IPS DF 4.7 (cell line): Measurements from ENCODE around the gene PRDM15.

Experiments used
- DNase-seq: peaks from one replicate; pipeline ENCODE4 v3.0.0-alpha.2; 2013; ENCODE audit warnings: low spot score; ENCODE audit errors: extremely low read depth

PRDM15 gene

DNA sequence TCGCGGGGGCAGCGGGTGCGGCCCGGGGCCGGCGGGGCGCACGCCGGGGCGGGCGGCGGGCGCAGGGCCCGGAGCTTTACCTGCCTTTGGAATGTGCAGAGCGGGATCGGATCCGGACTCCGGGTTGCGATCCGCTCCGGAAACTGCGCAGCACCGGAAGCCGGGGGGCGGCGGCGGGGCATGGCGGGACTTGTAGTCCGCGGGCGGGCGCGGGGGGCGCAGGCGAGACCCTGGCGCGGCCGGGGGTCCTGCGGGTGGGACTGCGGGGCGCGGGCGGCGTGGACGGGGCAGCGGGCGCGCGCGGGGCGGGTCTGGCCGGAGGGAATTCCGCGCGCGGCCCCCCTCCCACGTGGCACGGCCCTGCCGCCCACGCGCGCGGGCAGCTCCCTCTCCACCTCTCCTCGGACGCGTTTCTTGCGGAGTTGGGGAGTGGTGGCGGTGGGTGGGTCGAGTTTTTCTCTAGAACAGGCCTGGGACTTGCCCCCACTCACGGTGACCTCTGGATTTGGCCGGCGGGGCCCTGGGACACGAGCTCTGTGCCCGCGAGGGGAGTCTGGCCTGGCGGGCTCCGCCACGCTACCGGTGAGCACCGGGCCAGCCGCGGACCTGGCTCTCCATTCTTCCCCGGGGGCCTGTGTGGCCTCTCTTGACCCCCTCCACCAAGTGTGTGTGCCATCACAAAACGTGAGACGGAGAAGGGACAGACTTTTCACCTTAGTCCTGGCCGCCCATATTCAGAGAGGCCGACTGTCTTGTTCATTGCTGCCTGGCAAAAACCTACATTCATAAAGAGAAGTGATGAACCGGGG, at the start of gene PRDM15:
Gene PRDM15, minus strand, starts transcription at position 155 of the 809 bp plus-strand sequence. CDS start 18,981 bp downstream, outside the sequence.
- no peak for DNase-seq

DNA sequence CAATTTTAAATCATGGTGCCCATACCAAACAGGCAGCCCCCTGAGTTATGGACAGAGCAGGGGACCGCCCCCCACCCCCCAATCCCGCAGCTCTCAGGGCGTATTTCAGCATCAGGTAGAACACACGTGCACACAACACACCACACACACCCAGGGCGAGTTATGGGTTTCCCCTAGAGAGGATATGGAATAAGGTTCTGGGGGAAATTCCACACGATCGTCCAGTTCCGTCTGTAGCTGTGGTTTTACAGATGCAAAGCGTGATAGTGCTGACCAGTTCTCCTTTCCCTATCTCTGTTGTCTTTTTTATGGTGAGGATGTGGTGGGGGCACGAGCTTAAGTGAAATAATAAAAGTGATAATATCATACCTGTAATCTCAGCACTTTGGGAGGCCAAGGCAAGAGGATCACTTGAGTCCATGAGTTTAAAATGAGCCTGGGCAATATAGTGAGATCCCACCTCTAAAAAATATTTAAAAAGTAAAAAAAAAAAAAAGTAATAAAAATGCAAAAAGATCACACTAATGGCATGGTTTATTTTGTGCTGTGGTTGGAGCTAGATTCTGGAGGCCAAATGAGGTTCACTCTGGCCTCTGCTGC, 49.6 kb upstream of the PRDM15 start:
- no peak for DNase-seq

DNA sequence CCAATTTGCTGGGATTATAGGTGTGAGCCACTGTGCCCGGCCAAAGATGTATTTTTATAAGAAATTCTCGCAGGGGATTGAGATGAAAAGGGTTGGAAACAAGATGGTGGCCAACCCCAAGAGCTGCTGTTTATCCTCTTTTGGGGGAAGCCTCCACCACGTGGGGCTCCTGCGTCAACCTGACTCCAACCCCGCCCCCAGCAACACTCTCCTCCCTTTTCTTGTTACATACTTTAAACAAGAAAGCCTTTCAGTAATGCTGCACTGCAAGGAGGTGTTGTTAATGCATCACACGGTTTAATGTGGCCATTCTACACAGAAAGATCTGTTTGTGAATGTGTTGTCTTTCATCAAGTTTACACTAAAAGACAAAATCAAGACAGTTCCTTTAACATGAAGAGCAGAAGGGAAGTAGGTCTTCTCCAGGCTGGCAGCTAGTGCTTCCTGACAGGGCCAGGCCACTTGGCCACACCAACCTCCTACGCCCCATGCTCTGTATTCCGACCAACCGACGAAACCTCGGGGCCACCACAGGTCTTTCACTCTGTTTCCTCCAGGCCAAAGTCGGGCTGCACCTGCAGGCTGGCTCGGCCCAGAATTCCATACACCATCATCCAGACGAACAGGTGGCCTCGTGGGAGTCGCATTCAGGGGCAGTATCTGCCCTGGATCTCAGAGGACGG, 48.7 kb upstream of the PRDM15 start:
- DNase-seq = no peak

DNA sequence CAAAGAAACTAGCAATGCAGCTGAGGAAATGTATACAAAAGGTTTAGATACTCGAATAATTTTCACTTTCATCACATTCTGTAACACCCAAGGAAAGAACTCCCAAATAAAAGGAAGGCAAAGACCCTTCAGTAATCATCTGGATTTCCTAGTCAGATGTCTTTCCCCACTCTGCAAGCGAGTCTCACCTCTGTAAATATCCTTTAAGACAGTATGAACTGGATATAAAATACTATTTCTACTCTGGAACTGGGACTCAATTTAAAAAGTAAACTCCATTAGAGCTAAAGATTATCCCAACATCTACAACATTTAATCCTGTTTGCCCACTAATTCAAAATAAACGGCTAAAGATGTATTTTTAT, 47.6 kb upstream of the PRDM15 start:
- no peak for DNase-seq

GRCh38 chr21:41926117-41926806, 47.1 kb upstream of the PRDM15 start:
- DNase-seq = no peak

DNA sequence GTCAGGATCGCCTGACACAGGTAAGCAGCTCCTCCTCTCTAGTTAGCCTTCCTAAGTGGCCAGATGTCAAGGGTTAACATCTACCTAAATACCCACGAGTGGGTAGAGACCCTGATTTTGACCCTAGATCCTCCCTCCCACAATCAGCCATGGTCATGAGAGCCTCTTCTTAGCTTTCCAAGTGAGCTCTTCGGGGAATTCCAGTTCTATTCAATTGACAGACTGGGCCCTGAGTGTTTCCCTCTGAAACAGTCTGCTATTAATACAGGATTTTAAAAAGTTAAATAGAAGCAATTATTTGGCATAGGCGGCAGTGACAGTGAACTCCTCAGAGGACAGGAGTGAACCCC, 46.6 kb upstream of the PRDM15 start:
- no peak for DNase-seq

GRCh38 chr21:41924368-41924754, 45.2 kb upstream of the PRDM15 start:
- DNase-seq = no peak

DNA sequence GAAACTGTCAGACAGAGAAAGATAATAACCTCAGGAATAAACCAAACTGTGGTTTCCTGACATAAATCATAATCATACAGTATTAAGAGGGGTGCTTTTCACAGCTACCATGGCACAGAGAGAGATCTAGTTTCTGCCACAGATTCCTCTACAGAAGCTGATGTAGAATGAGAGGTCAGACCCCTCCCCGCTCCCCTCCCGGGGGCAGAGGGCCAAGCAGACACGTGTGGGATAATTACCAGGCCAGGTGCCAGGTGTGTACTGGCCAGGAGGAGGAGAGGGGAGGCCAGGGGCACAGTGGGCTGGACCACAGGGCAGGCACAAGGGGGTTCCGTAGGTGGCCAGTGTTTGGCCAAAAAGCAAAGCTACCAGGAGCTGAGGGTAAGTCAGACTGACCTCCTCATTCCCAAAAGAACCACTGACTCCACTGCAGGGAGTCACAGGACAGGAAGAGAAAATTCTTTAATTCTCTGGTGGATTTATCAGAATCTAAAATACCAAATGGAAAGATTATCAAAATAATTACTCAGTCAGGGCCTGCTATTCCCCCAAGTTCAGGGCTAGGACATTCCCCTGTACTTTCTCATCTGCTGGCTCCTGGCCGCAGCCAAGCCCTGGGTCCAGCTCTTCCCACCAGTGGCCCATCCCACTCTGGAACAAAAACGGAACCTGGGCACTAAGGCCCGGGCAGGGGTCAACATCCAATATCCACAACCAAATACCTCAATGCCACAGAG, 44.7 kb upstream of the PRDM15 start:
- no peak for DNase-seq

GRCh38 chr21:41923186-41923585, 44.0 kb upstream of the PRDM15 start:
- no peak for DNase-seq

DNA sequence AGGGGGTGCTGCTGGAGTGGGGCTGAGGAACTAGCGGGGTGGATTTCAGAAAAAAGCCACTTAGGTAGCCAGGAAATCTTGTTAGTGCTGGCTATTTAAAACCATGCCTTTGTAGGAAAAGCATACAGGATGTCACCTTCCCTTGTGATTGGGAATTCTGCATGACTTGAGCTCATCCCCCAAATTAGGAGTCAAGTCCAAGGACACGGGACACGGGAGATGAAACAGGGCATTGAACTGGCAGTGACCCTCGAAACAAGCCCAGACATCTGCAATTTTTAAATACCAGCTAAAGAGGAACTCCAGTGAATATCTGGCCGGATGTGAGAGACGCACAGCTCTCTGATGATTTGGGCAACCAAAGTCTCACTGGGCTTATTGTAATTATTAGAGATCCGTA, 41.9 kb upstream of the PRDM15 start:
- DNase-seq = no peak

DNA sequence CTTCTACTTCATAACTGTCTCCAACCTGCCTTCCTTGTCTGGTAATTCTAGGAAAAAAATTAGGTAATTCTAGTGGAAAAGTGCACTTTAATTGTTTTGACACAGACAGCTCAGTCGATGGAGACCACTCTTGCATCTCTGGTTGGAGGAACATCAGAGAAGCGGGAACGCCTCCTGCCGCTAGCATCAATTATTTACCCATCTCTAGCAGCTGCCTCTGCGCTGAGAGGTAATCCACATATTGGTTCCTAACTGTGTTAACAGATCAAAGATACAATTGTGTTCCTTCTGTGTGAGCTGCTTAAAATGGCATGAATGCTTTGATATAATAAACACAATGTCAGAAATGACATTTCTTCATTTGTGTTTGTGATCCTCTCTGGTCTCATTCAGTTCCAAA, 41.3 kb upstream of the PRDM15 start:
- DNase-seq = no peak

DNA sequence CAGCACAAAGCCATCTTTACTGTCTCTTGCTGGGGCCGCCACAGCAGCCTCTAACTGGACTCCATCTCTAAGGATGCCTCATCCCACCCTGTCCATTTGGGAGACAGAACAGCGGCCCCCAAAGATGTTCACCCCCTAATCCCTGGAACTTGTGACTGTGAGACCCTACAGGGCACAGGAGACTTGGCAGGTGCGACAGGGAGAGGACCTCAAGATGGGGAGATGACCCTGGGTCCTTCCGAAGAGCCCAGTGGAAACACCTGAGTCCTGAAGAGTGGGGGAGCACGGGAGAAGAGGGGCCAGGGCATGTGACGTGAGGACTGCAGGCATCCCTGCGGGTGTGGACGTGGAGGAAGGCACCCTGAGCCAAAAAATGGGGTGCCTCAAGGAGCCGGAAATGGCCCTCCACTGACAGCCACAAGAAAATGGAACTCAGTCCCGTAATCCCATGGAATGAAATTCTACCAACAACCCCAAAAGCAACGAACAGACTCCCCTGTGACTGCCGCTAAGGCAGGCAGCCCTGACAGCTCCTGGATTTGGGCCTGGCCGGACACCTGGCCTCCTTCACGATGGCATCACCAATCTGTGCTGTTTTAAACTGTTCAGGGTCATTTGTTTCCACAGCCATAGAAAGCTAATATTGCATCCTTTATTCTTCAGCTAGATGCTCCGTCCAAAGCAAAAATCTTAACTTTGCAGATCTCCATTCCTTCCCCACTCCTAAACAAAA, 40.7 kb upstream of the PRDM15 start:
- no peak for DNase-seq

DNA sequence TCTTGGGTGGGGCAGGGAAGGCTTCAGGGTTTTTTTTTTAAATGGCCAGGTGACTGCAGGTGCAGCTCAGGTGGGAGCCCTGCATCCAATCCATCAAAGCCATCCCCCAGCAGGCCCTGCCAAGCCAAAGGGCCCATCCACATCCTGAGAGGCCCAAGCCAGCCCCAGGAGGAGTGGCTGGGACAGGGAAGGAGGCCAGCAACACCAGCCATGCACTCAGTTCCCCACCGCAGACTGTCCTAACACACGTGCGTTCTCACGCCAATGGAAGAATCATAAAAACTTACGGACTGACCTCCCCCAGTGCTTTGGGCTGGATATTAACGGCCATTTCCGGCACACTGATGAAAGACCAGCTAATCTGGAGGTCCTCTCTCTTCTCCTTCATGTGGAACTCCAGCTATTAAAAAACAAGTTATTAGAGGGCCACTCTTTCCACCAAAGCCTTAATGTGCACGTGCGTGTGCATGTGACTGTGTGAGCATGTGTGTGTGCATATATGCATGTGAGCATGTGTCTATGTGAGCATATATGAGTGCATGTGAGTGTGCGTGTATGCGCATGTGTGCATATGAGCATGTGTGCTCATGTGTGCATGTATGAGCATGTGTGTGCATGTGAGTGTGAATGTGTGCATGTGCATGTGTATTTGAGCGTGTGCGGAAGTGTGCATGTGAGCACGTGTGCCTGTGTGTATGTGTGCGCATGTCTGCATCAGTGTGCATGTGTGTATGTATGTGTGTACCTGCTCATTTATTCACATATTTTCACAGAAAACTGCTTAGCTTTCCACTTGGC, 39.6 kb upstream of the PRDM15 start:
- no peak for DNase-seq

GRCh38 chr21:41917531-41917930, 38.4 kb upstream of the PRDM15 start:
- DNase-seq = no peak

- DNase-seq = no peak
These were observed 37.8 kb upstream of the PRDM15 start for GRCh38 chr21:41916888-41917433.

DNA sequence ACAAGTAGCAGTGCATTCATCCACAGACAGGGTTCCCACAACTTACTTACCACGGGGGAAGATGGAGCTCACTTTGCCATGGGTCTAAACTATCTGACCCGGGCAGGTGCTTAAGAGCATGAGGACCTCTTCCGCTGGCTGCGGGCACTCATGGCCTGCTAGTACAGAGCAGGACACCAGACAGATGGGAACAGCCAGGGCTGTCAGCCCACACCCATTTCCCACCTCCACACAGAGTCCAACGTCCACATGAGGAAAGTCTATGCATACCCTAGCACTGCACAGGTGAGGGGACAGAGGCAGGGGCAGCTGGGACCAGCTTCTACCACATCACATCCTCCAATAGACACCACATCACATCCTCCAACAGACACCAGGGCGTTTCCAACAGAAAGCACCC, 35.8 kb upstream of the PRDM15 start:
- no peak for DNase-seq

DNA sequence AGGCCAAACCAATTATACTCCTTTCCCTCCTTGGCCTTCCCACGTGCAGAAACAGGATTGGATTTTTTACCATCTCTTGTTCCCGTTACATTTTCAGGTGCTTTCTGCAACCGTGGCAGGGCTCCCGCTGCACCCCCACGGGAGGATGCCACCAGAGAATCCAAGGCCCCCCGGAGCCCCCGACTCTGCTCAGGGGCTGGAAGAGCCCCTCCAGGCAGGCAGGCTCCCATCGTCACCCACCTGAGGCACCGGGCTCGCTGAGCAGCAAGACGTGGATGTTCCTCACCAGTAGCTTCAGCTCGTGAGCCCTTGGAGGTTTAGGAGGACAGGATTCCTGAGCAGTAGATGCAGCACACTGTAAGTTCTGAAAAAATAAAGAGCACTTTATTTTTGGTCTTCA, 35.2 kb upstream of the PRDM15 start:
- no peak for DNase-seq

- DNase-seq = no peak
These were observed 34.1 kb upstream of the PRDM15 start for GRCh38 chr21:41913230-41913629.

DNA sequence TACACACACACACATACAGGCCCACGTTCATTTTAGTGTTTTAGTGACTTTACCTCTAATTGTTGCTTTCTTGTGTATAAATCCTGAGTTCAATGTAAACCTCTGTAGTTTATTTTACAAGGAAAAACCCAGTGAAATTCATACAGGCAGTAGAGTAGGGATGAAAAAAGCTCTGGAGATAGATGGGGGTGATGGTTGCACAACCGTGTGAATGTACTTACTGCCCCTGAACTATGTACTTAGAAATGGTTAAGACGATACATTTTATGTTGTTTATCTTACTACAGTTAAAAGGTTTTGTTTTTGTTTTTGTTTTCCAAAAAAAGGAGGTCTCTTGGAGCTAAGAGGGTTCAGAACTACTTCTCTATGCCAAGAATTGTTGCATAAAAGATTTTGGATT, 29.7 kb upstream of the PRDM15 start:
- DNase-seq = no peak
